Keratinocyte (primary cell): ENCODE data around the gene CLSTN2.

Experiments used
- EZH2 ChIP-seq: IDR thresholded peaks from one replicate; pipeline ENCODE4 v1.6.1; 2012; ENCODE audit warnings: inconsistent platforms, mild to moderate bottlenecking, low read length, moderate library complexity
- TF ChIP-seq, protein P1 (sequence below), 3 experiments: IDR thresholded peaks in 1 of 3; conservative IDR thresholded peaks in 1 of 3; optimal IDR thresholded peaks in 1 of 3; 2 replicates in 2 of 3; 3 replicates in 1 of 3; pipeline versions ENCODE3 to v1.5.1; 2011; ENCODE audit warnings: low read length in 3 of 3, mild to moderate bottlenecking in 3 of 3, moderate library complexity in 2 of 3, control low read depth in 1 of 3, inconsistent platforms in 1 of 3; ENCODE audit not compliant: insufficient read depth in 2 of 3; ENCODE audit errors: extremely low read depth in 1 of 3

DNA sequence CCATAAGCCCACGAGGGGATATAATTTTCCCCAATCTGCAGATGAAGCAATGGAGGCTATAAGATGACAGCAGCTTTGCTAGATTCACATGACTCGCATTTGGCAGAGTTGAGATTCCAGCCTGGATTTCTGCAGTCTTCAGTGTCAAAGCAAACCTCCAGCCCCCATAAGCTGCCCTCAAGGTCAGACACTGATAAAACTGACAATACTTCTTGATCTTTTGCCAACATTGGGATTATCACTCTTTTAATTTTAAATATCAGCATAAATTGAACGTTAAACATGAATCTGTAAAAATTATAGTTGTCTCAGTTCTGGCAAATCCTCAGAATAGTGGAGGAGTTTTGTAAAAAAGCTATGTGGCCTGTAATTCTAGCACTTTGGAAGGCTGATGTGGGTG lies 508.8 kb downstream of the CLSTN2 start:
- TF ChIP-seq, protein P1, sequence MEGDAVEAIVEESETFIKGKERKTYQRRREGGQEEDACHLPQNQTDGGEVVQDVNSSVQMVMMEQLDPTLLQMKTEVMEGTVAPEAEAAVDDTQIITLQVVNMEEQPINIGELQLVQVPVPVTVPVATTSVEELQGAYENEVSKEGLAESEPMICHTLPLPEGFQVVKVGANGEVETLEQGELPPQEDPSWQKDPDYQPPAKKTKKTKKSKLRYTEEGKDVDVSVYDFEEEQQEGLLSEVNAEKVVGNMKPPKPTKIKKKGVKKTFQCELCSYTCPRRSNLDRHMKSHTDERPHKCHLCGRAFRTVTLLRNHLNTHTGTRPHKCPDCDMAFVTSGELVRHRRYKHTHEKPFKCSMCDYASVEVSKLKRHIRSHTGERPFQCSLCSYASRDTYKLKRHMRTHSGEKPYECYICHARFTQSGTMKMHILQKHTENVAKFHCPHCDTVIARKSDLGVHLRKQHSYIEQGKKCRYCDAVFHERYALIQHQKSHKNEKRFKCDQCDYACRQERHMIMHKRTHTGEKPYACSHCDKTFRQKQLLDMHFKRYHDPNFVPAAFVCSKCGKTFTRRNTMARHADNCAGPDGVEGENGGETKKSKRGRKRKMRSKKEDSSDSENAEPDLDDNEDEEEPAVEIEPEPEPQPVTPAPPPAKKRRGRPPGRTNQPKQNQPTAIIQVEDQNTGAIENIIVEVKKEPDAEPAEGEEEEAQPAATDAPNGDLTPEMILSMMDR (optimal IDR thresholded peaks at IDR 0.05 in 1 of 3, IDR thresholded peaks at IDR 0.05 in 1 of 3, conservative IDR thresholded peaks at IDR 0.05 in 1 of 3; ENCODE audit: extremely low read depth in 1 of 3, insufficient read depth in 2 of 3, low read length in 3 of 3): no peak
- TF ChIP-seq EZH2: no peak
